Activated B cell treated with CpG ODN at 0.5 μM for 24 hours (primary cell): Measurements from ENCODE around the gene ADAT2. TPM values are rescaled to one million over a fixed set of nuclear protein-coding genes. Genes with fewer than 3 reads are reported as not detected.
"Not testable (repeated sequence)": the region's sequence is repeated elsewhere in the genome, so short reads cannot be mapped to it uniquely, and the experiment has no call there.

ENCODE experiments used
- ATAC-seq: fragments of 200-7000 bp; cut with Tn5 transposase; one replicate; pipeline ENCODE4 v1.10.0; 2021; ENCODE audit warnings: low read depth, mild to moderate bottlenecking, moderate library complexity
- CTCF ChIA-PET: fragments of 350-600 bp; sonication (Branson Sonifier 250); formaldehyde crosslinking; loops from one replicate; lab custom pipeline; 2021; ENCODE audit warnings: antibody characterized with exemption; lab: Charles Lee
- POLR2A ChIA-PET: fragments of 350-600 bp; sonication (Branson Sonifier 250); formaldehyde crosslinking; loops from one replicate; lab custom pipeline; 2021; ENCODE audit warnings: antibody characterized with exemption; lab: Charles Lee
- DNase-seq: peaks from one replicate; pipeline ENCODE4 v3.0.0; 2022
- H3K27ac Mint-ChIP-seq: one replicate; pipeline ENCODE4 v1.8.0; 2020; ENCODE audit warnings: mixed read lengths
- H3K27me3 Mint-ChIP-seq: one replicate; pipeline ENCODE4 v1.8.0; 2021; ENCODE audit warnings: mixed read lengths
- H3K36me3 Mint-ChIP-seq: one replicate; pipeline ENCODE4 v1.8.0; 2021; ENCODE audit warnings: low read depth, mixed read lengths
- H3K4me1 Mint-ChIP-seq: one replicate; pipeline ENCODE4 v1.8.0; 2021; ENCODE audit warnings: mixed read lengths
- H3K4me3 Mint-ChIP-seq: one replicate; pipeline ENCODE4 v1.8.0; 2020; ENCODE audit warnings: mild to moderate bottlenecking, mixed read lengths
- H3K9me3 Mint-ChIP-seq: one replicate; pipeline ENCODE4 v1.8.0; 2020; ENCODE audit warnings: mixed read lengths
- intact Hi-C: fragments of 100-400 bp; cut with micrococcal nuclease; formaldehyde crosslinking; loops from one replicate; pipeline ENCODE4 v1.15.1; 2024
- total RNA-seq: library from RNA; stranded (reverse); gene quantifications from 2 replicates; pipeline ENCODE4 v1.2.3, GENCODE V29; 2022
- TF ChIP-seq, protein P1 (sequence below): fragments of 200-600 bp; IDR thresholded peaks from one replicate; pipeline ENCODE4 v1.8.0; 2022; ENCODE audit warnings: antibody characterized with exemption, mild to moderate bottlenecking

The ADAT2 gene
- total RNA-seq, 1 donor from 2014 or later: 30.2 TPM

GRCh38 chr6:143451531-143451930 is 1.0 kb upstream of the ADAT2 start:
- intact Hi-C loops: loop anchor here (2.0 to 5.0 kb wide), 4 partner anchors 389 to 765 kb away; partner anchors contain the start of gene AIG1
- Mint-ChIP-seq H3K4me1 (peaks cover 39% of the 10 kb centered on the region), H3K4me3 (peak overlapping the region; percentile 98), H3K36me3 (peaks cover 26% of the 10 kb centered on the region), H3K27ac (peak overlapping the region; percentile 96), H3K27me3 (no peaks in the 10 kb centered on the region), H3K9me3 (no peaks in the 10 kb centered on the region)
- no peak for ATAC-seq
- ChIA-PET POLR2A (interaction anchor here (1.4 to 2.1 kb wide), 2 partner anchors 9 to 391 kb away, joined by 4 to 10 read pairs; partner anchors contain the start of gene LTV1), CTCF (no interaction called here)
- no peak for DNase-seq
- TF ChIP-seq, protein P1, sequence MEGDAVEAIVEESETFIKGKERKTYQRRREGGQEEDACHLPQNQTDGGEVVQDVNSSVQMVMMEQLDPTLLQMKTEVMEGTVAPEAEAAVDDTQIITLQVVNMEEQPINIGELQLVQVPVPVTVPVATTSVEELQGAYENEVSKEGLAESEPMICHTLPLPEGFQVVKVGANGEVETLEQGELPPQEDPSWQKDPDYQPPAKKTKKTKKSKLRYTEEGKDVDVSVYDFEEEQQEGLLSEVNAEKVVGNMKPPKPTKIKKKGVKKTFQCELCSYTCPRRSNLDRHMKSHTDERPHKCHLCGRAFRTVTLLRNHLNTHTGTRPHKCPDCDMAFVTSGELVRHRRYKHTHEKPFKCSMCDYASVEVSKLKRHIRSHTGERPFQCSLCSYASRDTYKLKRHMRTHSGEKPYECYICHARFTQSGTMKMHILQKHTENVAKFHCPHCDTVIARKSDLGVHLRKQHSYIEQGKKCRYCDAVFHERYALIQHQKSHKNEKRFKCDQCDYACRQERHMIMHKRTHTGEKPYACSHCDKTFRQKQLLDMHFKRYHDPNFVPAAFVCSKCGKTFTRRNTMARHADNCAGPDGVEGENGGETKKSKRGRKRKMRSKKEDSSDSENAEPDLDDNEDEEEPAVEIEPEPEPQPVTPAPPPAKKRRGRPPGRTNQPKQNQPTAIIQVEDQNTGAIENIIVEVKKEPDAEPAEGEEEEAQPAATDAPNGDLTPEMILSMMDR: no peak

DNA sequence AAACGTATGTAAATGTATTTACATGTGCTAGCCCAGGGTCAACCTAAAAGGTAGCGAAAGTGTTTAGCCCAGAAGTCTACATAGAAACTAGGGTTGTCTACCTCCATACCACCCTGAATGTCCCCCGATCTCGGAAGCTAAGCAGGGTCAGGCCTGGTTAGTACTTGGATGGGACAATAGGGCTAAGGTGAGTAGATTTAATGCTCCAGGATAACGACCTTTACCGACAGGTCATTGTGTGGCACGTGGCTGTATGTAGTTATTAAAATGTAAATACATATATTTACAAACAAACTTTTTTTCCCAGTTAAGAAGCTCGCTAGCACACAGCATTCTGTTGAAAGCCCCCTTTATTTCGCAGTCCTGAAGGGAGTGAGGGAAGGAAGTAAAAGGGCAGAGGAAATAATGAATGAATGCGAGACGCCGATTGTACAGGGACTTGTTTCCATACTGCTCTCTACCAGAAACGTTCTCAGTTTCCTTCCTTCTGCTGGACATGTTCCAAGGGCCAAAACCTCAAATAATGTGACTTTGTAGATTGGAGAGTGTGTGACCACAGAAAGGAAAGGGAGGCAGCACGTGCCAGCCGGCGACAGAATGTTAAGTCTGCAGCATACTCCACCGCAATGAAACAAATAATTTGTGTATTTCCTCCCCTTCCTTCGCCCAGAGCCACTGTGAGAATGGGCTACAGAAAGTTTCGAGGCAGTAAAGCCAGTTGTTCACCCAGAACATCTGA is 612 bp downstream of the ADAT2 start:
- ChIA-PET POLR2A (interaction anchor here (0.5 to 2.2 kb wide), 16 partner anchors 8 to 1303 kb away, joined by 3 to 13 read pairs (median 4); partner anchors contain the start of genes FUCA2, LTV1, NMBR and VTA1), CTCF (interaction anchor here (1.1 to 1.7 kb wide), 2 partner anchors 23 to 89 kb away, joined by 3 to 6 read pairs; no protein-coding TSS in a partner anchor)
- Mint-ChIP-seq H3K27me3 (no peaks in the 10 kb centered on the region), H3K4me3 (peak overlapping the region; percentile 98), H3K9me3 (no peaks in the 10 kb centered on the region), H3K36me3 (peaks cover 23% of the 10 kb centered on the region), H3K4me1 (peaks cover 38% of the 10 kb centered on the region), H3K27ac (peak overlapping the region; percentile 96)
- DNase-seq (peak; percentile 34), ATAC-seq (no peak)
- TF ChIP-seq, protein P1: no peak
- intact Hi-C loops: loop anchor here (1.0 to 5.0 kb wide), 11 partner anchors 61 to 1303 kb away; partner anchors contain the start of genes AIG1, FUCA2, LTV1 and NMBR

GRCh38 chr6:143449082-143449713 is 1.3 kb downstream of the ADAT2 start:
- CTCF ChIA-PET: interaction anchor here (1.7 kb wide), 1 partner anchor 22 kb away, joined by 6 read pairs; no protein-coding TSS in a partner anchor
- Mint-ChIP-seq H3K27ac (peak overlapping the region; percentile 96), H3K27me3 (no peaks in the 10 kb centered on the region), H3K36me3 (peaks cover 21% of the 10 kb centered on the region), H3K4me3 (peak overlapping the region; percentile 98), H3K4me1 (peaks cover 32% of the 10 kb centered on the region), H3K9me3 (no peaks in the 10 kb centered on the region)
- ATAC-seq: no peak
- POLR2A ChIA-PET: interaction anchor here (0.7 to 2.2 kb wide), 4 partner anchors 62 to 1302 kb away, joined by 3 to 13 read pairs (median 5); partner anchors contain the start of genes FUCA2, NMBR and VTA1
- no peak for DNase-seq
- intact Hi-C loops: no loop called here
- TF ChIP-seq, protein P1: no peak

DNA sequence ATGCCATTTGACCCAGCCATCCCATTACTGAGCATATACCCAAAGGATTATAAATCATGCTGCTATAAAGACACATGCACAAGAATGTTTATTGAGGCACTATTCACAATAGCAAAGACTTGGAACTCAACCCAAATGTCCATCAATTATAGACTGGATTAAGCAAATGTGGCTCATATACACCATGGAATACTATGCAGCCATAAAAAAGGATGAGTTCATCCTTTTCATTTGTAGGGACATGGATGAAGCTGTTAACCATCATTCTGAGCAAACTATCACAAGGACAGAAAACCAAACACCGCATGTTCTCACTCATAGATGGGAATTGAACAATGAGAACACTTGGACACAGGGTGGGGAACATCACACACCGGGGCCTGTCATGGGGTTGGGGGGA is 2.6 kb downstream of the ADAT2 start:
- intact Hi-C loops, DNase-seq, H3K9me3 Mint-ChIP-seq, ATAC-seq, POLR2A ChIA-PET, H3K27ac Mint-ChIP-seq, H3K27me3 Mint-ChIP-seq, H3K4me3 Mint-ChIP-seq, CTCF ChIA-PET: not testable (repeated sequence)
- Mint-ChIP-seq H3K36me3 (peaks cover 20% of the 10 kb centered on the region), H3K4me1 (peaks cover 27% of the 10 kb centered on the region)

DNA sequence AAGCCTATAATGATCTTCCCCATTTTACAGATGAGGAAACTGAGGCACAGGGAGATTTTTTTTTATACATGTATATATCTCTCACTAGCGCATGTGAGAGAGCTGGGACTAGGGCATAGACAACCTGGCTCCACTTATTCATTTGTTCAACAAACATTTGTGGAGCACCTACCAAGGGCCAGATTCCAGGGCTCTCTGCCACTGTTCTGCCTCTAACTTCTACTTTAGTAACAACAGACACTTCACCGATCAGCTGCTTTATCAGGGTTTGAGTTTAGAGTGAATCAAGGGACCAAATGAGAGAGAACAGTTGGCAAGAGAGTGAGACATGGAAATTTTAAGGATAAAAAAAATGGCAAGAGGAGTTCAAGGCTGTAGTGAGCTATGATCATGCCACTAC is 7.4 kb downstream of the ADAT2 start:
- Mint-ChIP-seq H3K27ac (no peak overlapping the region), H3K4me1 (no peaks in the 10 kb centered on the region), H3K9me3 (peaks cover 2% of the 10 kb centered on the region), H3K4me3 (no peak overlapping the region), H3K36me3 (peaks cover 29% of the 10 kb centered on the region), H3K27me3 (no peaks in the 10 kb centered on the region)
- TF ChIP-seq, protein P1: no peak
- no peak for ATAC-seq
- ChIA-PET POLR2A (interaction anchor here (1.5 kb wide), 1 partner anchor 8 kb away, joined by 4 read pairs; the partner anchor contains the start of genes ADAT2 and PEX3), CTCF (interaction anchor here (1.6 kb wide), 1 partner anchor 15 kb away, joined by 7 read pairs; no protein-coding TSS in a partner anchor)
- no peak for DNase-seq
- intact Hi-C loops: no loop called here
